HG03159 (cell line): ENCODE measurements around the gene KLHL2.

Source experiments
- ATAC-seq: cut with Tn5 transposase; IDR thresholded peaks from one replicate; pipeline ENCODE4 v1.9.1; 2021; ENCODE audit warnings: mild to moderate bottlenecking, moderate library complexity; ENCODE audit not compliant: unreplicated experiment

Gene KLHL2

DNA sequence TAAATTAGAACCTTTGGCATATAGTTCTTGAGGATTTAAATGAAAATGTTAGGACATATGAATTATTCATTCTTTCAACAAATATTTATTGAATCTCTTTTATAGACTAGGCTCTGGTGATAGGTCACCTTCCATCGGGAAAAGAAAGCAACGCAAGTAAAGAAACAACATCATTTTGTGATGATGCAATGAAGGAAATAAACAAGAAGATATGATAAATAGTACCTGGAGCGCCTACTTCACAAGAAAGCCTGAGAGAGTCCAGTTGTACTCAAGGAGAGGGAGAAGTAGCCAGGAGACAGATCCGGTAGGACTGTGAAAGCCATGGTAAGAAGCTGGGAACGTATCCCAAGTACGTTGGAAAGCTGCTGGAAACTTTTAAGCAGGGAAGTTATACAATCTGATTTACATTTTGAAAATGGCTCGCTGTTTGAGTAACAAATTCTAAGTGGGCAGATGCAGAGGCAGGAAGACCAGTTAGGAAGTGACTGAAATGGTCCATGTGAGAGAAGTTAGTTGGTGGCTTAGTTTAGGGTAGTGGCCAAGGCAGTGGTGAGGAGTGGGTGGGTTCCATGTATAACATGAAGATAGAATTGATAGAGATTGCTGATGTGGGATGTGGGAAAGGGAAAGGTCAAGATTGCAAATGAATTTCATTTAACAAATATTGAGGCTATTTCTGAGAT, 153.8 kb downstream of the KLHL2 start:
- no peak for ATAC-seq

DNA sequence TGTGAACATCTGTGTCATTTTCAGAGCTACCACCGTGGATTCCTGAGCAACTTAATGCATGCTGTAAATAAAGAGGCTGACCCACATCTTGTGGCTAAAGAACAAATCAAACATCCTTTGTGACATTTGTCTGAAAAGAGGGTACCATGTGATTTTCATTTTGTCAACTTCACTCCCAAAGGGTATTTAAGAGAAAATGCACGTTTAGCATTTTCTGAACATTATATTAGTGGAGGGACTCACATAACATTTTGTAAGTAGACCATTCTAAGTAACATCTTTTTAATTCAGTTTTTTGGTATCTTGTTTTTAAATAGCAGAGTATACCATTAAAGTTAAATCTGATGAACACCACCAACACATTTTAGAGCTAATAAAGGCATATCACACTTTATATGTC, 154.4 kb downstream of the KLHL2 start:
- ATAC-seq = no peak

GRCh38 chr4:165364452-165365080, 157.2 kb downstream of the KLHL2 start:
- ATAC-seq = no peak

DNA sequence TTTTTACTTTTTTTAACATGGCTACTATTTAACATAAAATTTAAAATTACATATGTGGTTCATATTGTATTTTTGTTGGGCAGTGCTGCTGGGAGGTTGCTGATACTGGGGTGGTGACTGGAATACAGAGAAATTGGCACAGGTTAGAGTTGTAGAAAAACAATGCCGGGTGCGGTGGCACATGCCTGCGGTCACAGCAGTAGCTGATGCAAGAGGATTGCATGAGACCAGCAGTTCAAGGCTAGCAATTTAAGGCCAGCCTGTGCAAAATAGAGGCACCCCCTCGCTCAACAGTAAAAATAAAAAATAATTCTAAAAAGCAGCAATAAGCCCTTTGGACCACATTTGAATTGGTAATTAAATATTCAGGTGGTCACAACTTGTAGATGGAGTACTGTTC, 159.7 kb downstream of the KLHL2 start:
- ATAC-seq = no peak

- ATAC-seq = no peak
These were observed 160.8 kb downstream of the KLHL2 start for GRCh38 chr4:165368114-165368513.

DNA sequence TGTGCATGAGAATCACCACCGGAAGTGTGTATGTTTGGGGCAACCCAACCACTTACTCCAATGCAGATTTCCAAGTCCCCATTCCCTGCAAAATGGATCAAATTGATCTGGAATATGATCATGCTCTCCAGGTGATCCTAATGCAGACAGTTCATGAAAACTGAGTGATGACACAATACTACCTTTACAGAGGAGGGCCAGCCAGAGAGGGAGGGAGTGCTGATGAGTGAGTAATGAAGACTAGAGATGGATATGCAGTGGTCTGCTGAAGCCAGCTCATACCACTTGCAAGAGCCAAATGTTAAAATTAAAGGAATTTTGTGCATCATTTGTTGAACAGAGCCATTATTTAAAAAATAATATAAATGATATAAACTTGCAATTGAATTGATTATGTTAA, 161.2 kb downstream of the KLHL2 start:
- no peak for ATAC-seq

- ATAC-seq = no peak
These were observed 162.2 kb downstream of the KLHL2 start for GRCh38 chr4:165369522-165369921.

DNA sequence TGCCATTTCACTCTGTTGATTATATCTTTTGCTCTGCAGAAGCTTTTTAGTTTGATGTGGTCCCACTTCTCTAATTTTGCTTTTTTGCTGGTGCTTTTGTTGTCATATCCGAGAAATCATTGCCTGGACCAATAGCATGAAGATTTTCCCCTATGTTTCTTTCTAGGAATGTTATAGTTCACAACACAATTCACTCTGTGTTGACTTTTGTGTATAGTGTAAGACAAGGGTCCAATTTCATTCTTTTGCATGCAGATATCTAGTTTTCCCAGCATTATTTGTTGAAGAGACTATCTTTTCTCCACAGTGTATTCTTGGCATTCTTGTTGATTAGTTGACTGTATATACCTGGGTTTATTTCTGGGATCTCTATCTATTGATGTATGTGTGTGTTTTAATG, 163.2 kb downstream of the KLHL2 start:
- no peak for ATAC-seq
